ENCODE data around the gene RSPH6A.

DNA sequence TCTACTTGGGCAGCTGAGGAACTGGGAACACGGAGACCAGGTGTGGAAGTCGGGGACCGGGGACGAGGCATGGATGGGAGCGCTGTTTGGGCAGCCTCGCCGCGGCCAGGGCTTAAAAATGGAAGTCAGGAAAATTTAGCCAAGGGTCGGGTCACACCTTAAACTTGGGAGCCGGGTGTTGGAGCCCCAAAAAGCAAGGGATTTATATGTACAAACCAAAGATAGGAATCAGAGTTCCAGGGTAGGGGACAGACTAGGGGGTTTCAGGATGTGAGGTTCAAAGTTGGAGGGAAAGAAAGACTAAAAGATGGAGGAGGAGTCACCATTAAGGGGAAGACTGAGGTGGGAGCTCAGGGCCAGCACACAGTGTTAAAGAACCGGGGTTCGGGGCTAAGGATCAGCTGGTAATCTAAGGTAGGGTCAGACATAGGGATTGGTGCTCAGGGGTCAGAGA lies 49.5 kb upstream of the RSPH6A start:
- TF ChIP-seq, protein P1, sequence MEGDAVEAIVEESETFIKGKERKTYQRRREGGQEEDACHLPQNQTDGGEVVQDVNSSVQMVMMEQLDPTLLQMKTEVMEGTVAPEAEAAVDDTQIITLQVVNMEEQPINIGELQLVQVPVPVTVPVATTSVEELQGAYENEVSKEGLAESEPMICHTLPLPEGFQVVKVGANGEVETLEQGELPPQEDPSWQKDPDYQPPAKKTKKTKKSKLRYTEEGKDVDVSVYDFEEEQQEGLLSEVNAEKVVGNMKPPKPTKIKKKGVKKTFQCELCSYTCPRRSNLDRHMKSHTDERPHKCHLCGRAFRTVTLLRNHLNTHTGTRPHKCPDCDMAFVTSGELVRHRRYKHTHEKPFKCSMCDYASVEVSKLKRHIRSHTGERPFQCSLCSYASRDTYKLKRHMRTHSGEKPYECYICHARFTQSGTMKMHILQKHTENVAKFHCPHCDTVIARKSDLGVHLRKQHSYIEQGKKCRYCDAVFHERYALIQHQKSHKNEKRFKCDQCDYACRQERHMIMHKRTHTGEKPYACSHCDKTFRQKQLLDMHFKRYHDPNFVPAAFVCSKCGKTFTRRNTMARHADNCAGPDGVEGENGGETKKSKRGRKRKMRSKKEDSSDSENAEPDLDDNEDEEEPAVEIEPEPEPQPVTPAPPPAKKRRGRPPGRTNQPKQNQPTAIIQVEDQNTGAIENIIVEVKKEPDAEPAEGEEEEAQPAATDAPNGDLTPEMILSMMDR (IDR thresholded peaks at IDR 0.05): no peak
- no peak for TF ChIP-seq ELF1 (IDR thresholded peaks at IDR 0.05)
- TF ChIP-seq YY1 (IDR thresholded peaks at IDR 0.05; ENCODE audit: low read depth): no peak
- no peak for TF ChIP-seq POLR2AphosphoS5 (IDR thresholded peaks at IDR 0.05; ENCODE audit: low read depth, low read length)
- TF ChIP-seq TCF12 (IDR thresholded peaks at IDR 0.05): no peak
- no peak for TF ChIP-seq SMC3 (IDR thresholded peaks at IDR 0.05; ENCODE audit: low read depth, low read length)
- TF ChIP-seq, protein P2, sequence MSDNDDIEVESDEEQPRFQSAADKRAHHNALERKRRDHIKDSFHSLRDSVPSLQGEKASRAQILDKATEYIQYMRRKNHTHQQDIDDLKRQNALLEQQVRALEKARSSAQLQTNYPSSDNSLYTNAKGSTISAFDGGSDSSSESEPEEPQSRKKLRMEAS (IDR thresholded peaks at IDR 0.05; ENCODE audit: low read depth): no peak
- TF ChIP-seq, protein P3, sequence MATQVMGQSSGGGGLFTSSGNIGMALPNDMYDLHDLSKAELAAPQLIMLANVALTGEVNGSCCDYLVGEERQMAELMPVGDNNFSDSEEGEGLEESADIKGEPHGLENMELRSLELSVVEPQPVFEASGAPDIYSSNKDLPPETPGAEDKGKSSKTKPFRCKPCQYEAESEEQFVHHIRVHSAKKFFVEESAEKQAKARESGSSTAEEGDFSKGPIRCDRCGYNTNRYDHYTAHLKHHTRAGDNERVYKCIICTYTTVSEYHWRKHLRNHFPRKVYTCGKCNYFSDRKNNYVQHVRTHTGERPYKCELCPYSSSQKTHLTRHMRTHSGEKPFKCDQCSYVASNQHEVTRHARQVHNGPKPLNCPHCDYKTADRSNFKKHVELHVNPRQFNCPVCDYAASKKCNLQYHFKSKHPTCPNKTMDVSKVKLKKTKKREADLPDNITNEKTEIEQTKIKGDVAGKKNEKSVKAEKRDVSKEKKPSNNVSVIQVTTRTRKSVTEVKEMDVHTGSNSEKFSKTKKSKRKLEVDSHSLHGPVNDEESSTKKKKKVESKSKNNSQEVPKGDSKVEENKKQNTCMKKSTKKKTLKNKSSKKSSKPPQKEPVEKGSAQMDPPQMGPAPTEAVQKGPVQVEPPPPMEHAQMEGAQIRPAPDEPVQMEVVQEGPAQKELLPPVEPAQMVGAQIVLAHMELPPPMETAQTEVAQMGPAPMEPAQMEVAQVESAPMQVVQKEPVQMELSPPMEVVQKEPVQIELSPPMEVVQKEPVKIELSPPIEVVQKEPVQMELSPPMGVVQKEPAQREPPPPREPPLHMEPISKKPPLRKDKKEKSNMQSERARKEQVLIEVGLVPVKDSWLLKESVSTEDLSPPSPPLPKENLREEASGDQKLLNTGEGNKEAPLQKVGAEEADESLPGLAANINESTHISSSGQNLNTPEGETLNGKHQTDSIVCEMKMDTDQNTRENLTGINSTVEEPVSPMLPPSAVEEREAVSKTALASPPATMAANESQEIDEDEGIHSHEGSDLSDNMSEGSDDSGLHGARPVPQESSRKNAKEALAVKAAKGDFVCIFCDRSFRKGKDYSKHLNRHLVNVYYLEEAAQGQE (IDR thresholded peaks at IDR 0.05; ENCODE audit: low read depth, low read length): no peak
- no peak for TF ChIP-seq SIN3A (IDR thresholded peaks at IDR 0.05; ENCODE audit: borderline replicate concordance, low read depth, low read length)
